ENCODE results near the gene PRKACG. TPM values are rescaled to one million over a fixed set of nuclear protein-coding genes. Genes with fewer than 3 reads are reported as not detected.

The PRKACG gene
- polyA plus RNA-seq, 1 donor from 2014 or later: not detected

GRCh38 chr9:69045821-69046220 lies 31.9 kb upstream of the PRKACG start:
- H3K4me3 ChIP-seq (ENCODE audit: low read length): no peak overlapping the region
- H2AFZ ChIP-seq (ENCODE audit: low read depth, low read length): no peak overlapping the region
- no peak overlapping the region for H3K27ac ChIP-seq (ENCODE audit: low read length)
- H3K36me3 ChIP-seq (ENCODE audit: insufficient read depth, low read length): no peaks in the 10 kb centered on the region
- H3K9ac ChIP-seq (ENCODE audit: low read length): no peak overlapping the region
- H3K4me2 ChIP-seq (ENCODE audit: low read length): no peak overlapping the region
- TF ChIP-seq TAF1 (IDR thresholded peaks at IDR 0.05; ENCODE audit: low read depth) (no peak), EP300 (conservative IDR thresholded peaks at IDR 0.05; ENCODE audit: poor library complexity, severe bottlenecking) (no peak), POLR2AphosphoS5 (IDR thresholded peaks at IDR 0.05) (no peak), EZH2 (IDR thresholded peaks at IDR 0.05; ENCODE audit: borderline replicate concordance, insufficient read depth, low read length, poor library complexity, severe bottlenecking) (no peak), RAD21 (conservative IDR thresholded peaks at IDR 0.05) (no peak), SMC3 (conservative IDR thresholded peaks at IDR 0.05; ENCODE audit: poor library complexity) (no peak), MXI1 (conservative IDR thresholded peaks at IDR 0.05; ENCODE audit: poor library complexity, severe bottlenecking) (no peak)
- TF ChIP-seq, protein P1, sequence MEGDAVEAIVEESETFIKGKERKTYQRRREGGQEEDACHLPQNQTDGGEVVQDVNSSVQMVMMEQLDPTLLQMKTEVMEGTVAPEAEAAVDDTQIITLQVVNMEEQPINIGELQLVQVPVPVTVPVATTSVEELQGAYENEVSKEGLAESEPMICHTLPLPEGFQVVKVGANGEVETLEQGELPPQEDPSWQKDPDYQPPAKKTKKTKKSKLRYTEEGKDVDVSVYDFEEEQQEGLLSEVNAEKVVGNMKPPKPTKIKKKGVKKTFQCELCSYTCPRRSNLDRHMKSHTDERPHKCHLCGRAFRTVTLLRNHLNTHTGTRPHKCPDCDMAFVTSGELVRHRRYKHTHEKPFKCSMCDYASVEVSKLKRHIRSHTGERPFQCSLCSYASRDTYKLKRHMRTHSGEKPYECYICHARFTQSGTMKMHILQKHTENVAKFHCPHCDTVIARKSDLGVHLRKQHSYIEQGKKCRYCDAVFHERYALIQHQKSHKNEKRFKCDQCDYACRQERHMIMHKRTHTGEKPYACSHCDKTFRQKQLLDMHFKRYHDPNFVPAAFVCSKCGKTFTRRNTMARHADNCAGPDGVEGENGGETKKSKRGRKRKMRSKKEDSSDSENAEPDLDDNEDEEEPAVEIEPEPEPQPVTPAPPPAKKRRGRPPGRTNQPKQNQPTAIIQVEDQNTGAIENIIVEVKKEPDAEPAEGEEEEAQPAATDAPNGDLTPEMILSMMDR (IDR thresholded peaks at IDR 0.05; ENCODE audit: poor library complexity, severe bottlenecking): no peak
- TF ChIP-seq, protein P2, sequence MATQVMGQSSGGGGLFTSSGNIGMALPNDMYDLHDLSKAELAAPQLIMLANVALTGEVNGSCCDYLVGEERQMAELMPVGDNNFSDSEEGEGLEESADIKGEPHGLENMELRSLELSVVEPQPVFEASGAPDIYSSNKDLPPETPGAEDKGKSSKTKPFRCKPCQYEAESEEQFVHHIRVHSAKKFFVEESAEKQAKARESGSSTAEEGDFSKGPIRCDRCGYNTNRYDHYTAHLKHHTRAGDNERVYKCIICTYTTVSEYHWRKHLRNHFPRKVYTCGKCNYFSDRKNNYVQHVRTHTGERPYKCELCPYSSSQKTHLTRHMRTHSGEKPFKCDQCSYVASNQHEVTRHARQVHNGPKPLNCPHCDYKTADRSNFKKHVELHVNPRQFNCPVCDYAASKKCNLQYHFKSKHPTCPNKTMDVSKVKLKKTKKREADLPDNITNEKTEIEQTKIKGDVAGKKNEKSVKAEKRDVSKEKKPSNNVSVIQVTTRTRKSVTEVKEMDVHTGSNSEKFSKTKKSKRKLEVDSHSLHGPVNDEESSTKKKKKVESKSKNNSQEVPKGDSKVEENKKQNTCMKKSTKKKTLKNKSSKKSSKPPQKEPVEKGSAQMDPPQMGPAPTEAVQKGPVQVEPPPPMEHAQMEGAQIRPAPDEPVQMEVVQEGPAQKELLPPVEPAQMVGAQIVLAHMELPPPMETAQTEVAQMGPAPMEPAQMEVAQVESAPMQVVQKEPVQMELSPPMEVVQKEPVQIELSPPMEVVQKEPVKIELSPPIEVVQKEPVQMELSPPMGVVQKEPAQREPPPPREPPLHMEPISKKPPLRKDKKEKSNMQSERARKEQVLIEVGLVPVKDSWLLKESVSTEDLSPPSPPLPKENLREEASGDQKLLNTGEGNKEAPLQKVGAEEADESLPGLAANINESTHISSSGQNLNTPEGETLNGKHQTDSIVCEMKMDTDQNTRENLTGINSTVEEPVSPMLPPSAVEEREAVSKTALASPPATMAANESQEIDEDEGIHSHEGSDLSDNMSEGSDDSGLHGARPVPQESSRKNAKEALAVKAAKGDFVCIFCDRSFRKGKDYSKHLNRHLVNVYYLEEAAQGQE (IDR thresholded peaks at IDR 0.05; ENCODE audit: borderline replicate concordance): no peak
- no peaks in the 10 kb centered on the region for H3K9me2 ChIP-seq (ENCODE audit: insufficient read depth, low read length)
- H4K20me1 ChIP-seq (ENCODE audit: insufficient read depth): no peaks in the 10 kb centered on the region
- no peaks in the 10 kb centered on the region for H3K27me3 ChIP-seq (ENCODE audit: insufficient read depth, low read depth, low read length)
- H3K79me2 ChIP-seq (replicated peaks; ENCODE audit: insufficient read depth, low read length): no peaks in the 10 kb centered on the region
- H3K9me3 ChIP-seq (ENCODE audit: low read length): peaks cover 2% of the 10 kb centered on the region
- H3F3A ChIP-seq (ENCODE audit: insufficient read depth, low read length, poor library complexity, severe bottlenecking): no peaks in the 10 kb centered on the region

DNA sequence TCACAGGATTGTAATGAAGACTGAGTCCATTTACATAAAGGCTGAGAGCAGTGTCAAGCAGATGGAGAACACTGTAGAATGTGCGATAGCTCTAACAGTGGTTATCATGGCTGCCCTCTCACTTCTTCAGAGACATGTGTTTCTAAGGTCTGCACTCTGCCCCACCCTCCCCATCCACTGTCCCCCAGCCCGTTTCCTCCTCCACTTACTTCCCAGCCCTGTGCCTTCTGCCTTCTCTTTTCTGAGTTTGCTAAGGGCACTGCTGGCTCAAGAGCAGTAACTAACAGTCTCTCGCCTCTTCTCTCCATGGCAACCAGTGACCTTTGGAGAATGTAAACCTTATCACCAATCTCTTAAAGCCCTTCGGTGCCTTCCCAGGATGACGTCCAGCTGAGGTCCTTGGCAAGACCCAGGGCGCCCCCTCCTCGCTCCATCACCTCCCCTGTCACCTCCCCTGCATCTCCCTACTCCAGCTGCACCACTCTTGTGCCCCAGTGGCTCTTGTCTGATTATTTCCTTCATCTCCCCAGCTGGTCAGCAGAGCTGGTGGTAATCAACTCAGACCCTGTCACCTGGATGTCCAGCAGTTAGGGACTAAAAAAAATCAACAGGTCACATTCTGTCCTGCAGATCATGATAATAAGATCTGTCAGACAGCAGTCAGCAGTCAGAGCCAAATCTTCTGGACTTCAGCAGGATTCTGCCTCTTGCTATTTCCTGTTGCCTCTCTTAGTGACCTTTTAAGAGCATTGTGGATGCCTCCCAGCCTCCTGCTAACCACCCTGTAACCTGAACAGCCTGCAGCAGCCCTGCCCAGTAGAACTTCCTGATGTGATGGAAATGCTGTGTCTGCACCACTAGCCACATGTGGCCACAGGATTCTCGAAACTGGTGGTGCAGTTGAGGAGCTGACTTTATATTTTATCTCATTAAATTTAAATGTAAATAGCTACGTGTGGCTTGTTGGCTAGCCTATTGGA lies 30.6 kb upstream of the PRKACG start:
- no peak overlapping the region for H3K9ac ChIP-seq (ENCODE audit: low read length)
- H3K27me3 ChIP-seq (ENCODE audit: insufficient read depth, low read depth, low read length): no peaks in the 10 kb centered on the region
- H3K36me3 ChIP-seq (ENCODE audit: insufficient read depth, low read length): no peaks in the 10 kb centered on the region
- no peaks in the 10 kb centered on the region for H3F3A ChIP-seq (ENCODE audit: insufficient read depth, low read length, poor library complexity, severe bottlenecking)
- no peak overlapping the region for H3K27ac ChIP-seq (ENCODE audit: low read length)
- no peak for TF ChIP-seq MXI1 (conservative IDR thresholded peaks at IDR 0.05; ENCODE audit: poor library complexity, severe bottlenecking)
- no peak for TF ChIP-seq POLR2AphosphoS5 (IDR thresholded peaks at IDR 0.05)
- TF ChIP-seq, protein P2 (IDR thresholded peaks at IDR 0.05; ENCODE audit: borderline replicate concordance): no peak
- no peak for TF ChIP-seq TAF1 (IDR thresholded peaks at IDR 0.05; ENCODE audit: low read depth)
- TF ChIP-seq EZH2 (IDR thresholded peaks at IDR 0.05; ENCODE audit: borderline replicate concordance, insufficient read depth, low read length, poor library complexity, severe bottlenecking): no peak
- no peak for TF ChIP-seq SMC3 (conservative IDR thresholded peaks at IDR 0.05; ENCODE audit: poor library complexity)
- no peak for TF ChIP-seq EP300 (conservative IDR thresholded peaks at IDR 0.05; ENCODE audit: poor library complexity, severe bottlenecking)
- TF ChIP-seq, protein P1 (IDR thresholded peaks at IDR 0.05; ENCODE audit: poor library complexity, severe bottlenecking): no peak
- TF ChIP-seq RAD21 (conservative IDR thresholded peaks at IDR 0.05): no peak
- H3K4me2 ChIP-seq (ENCODE audit: low read length): no peak overlapping the region
- H3K9me2 ChIP-seq (ENCODE audit: insufficient read depth, low read length): no peaks in the 10 kb centered on the region
- H3K4me3 ChIP-seq (ENCODE audit: low read length): no peak overlapping the region
- no peak overlapping the region for H2AFZ ChIP-seq (ENCODE audit: low read depth, low read length)
- H3K79me2 ChIP-seq (replicated peaks; ENCODE audit: insufficient read depth, low read length): no peaks in the 10 kb centered on the region
- no peaks in the 10 kb centered on the region for H4K20me1 ChIP-seq (ENCODE audit: insufficient read depth)
- peaks cover 3% of the 10 kb centered on the region for H3K9me3 ChIP-seq (ENCODE audit: low read length)

Data from neural cell (in vitro differentiated cells).